Astrocyte of the spinal cord (primary cell): ENCODE data around the gene RHOT1.
"Not testable (repeated sequence)": the region's sequence is repeated elsewhere in the genome, so short reads cannot be mapped to it uniquely, and the experiment has no call there.

Source experiments
- DNase-seq: peaks from one replicate; pipeline ENCODE4 v3.0.0; 2011; ENCODE audit warnings: low read depth, low spot score
- H3K4me3 ChIP-seq: 2 replicates; pipeline ENCODE4 v1.5.1; 2011; ENCODE audit warnings: low read depth, mild to moderate bottlenecking, low read length, moderate library complexity
- CTCF ChIP-seq: IDR thresholded peaks from 2 replicates; pipeline ENCODE4 v1.5.1; 2012; ENCODE audit warnings: low read depth, mild to moderate bottlenecking, low read length, inconsistent platforms
- in situ Hi-C: cut with HindIII; loops from 2 replicates; pipeline ENCODE4 v1.10.0; 2017; ENCODE audit warnings: low sequenced_read_pairs

RHOT1 gene

GRCh38 chr17:32159586-32160438 lies 17.5 kb downstream of the RHOT1 start:
- H3K4me3 ChIP-seq = no peak overlapping the region
- TF ChIP-seq CTCF = no peak
- DNase-seq = no peak
- in situ Hi-C loops = no loop called here

GRCh38 chr17:32160526-32160925 lies 18.2 kb downstream of the RHOT1 start:
- H3K4me3 ChIP-seq = no peak overlapping the region
- in situ Hi-C loops = no loop called here
- no peak for DNase-seq
- TF ChIP-seq CTCF = no peak

GRCh38 chr17:32161029-32161428 lies 18.7 kb downstream of the RHOT1 start:
- H3K4me3 ChIP-seq = no peak overlapping the region

GRCh38 chr17:32161506-32162365 lies 19.4 kb downstream of the RHOT1 start:
- no peak overlapping the region for H3K4me3 ChIP-seq
- in situ Hi-C loops = no loop called here
- peak; percentile 88 for DNase-seq
- TF ChIP-seq CTCF = no peak

More at GRCh38 chr17:32161029-32161428, 18.7 kb downstream of the RHOT1 start:
- in situ Hi-C loops = no loop called here
- no peak for TF ChIP-seq CTCF
- DNase-seq = peak; percentile 44

GRCh38 chr17:32174889-32175288 lies 32.6 kb downstream of the RHOT1 start:
- no peak for DNase-seq
- no peak overlapping the region for H3K4me3 ChIP-seq
- no peak for TF ChIP-seq CTCF
- in situ Hi-C loops = no loop called here

GRCh38 chr17:32178679-32179078 lies 36.4 kb downstream of the RHOT1 start:
- in situ Hi-C loops, H3K4me3 ChIP-seq, DNase-seq: not testable (repeated sequence)

GRCh38 chr17:32179103-32179502 lies 36.8 kb downstream of the RHOT1 start:
- in situ Hi-C loops, H3K4me3 ChIP-seq, DNase-seq: not testable (repeated sequence)

- in situ Hi-C loops, H3K4me3 ChIP-seq, DNase-seq: not testable (repeated sequence)
These were observed 37.2 kb downstream of the RHOT1 start for GRCh38 chr17:32179526-32179925.

- in situ Hi-C loops, DNase-seq, H3K4me3 ChIP-seq: not testable (repeated sequence)
These were observed 38.0 kb downstream of the RHOT1 start for GRCh38 chr17:32180262-32180661.
